Cardiac septum (tissue), 1 donor: ENCODE results near the gene AHDC1. TPM values are rescaled to one million over a fixed set of nuclear protein-coding genes. Genes with fewer than 3 reads are reported as not detected.
"Not testable (repeated sequence)": the region's sequence is repeated elsewhere in the genome, so short reads cannot be mapped to it uniquely, and the experiment has no call there.

Experiments
- DNase-seq: peaks from one replicate; pipeline ENCODE4 v3.0.0-alpha.2; 2020; ENCODE audit warnings: low spot score
- intact Hi-C: fragments of 100-400 bp; cut with DNase I; formaldehyde crosslinking; loops from one replicate; pipeline ENCODE4 v1.14.0; 2022
- total RNA-seq: library from RNA; stranded (reverse); fragmentation: NEBNext Ultra II Directional; extraction: Animal tissue kit (Norgen Biotek cat#: 25700); gene quantifications from one replicate; pipeline ENCODE4 v1.2.1, GENCODE V29; 2021
- donor health status: DM: no; HTN: no; CAD: no.

AHDC1 gene
- total RNA-seq, 1 donor from 2014 or later, result 57.7 TPM

DNA sequence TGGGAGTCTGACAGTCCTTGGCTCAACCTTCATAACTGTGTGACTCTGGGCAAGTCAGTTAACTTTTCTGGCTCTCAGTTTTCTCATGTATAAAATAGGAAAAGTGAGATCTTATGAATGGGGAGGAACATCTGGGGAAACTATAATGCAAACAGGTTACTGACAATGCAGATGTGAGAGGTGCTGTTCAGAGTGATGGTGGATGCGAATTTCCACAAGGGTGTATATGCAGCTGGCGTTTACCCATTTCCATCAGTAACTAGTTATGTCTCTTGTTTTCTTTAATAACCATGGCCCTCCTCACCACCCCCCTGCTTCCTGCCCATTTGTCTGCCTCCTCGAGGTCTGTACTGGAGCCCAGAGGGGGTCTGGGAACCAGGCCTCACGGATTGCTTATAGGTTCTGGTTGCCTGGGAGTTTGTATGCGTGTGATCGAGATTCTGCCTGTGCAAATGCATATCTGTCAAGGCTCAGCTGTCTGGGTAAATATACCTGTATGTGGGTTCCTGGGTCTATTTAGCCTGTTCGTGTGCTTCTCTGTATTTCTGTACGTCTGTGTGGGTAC lies 44.4 kb downstream of the AHDC1 start:
- intact Hi-C loops, result loop anchor here (5.0 kb wide), 2 partner anchors 32 to 67 kb away; partner anchors contain the start of gene WASF2
- DNase-seq, result no peak

DNA sequence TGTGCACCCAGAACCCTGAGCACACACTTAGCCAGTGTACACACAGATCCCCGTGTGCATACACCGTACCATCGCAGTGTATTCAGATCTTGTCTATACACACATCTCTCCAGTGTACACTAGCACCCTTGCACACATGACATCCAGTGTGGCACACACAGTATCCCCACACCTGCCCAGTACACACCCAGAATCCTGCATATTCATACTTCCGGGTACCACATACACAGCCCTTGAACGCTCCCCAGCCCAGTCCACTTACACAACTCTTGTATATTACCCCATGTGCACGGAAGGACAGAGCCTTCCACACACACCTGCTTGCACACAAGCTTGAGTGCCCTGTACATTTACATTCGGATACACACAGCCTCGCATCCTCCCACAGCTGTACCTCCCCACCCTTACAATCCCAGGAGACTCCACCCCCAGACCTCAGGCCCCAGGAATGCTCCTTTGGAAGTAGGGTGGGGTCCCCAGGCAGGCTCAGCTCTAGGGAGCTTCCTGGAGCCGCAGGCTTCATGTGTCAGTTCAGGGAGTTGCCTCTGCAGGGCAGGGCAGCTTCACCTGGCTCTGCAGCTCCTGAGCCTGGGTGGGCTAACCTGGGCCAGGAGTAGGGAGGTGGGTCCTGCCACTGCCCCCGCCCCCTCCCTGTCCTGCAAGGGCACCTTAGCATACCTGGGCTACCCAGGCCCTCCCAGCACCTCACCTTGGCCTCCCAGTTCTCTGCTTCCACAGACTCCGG lies 46.2 kb downstream of the AHDC1 start:
- no peak for DNase-seq
- intact Hi-C loops, result loop anchor here (2.0 to 5.0 kb wide), 4 partner anchors 47 to 141 kb away; partner anchors contain the start of genes AHDC1 and WASF2

DNA sequence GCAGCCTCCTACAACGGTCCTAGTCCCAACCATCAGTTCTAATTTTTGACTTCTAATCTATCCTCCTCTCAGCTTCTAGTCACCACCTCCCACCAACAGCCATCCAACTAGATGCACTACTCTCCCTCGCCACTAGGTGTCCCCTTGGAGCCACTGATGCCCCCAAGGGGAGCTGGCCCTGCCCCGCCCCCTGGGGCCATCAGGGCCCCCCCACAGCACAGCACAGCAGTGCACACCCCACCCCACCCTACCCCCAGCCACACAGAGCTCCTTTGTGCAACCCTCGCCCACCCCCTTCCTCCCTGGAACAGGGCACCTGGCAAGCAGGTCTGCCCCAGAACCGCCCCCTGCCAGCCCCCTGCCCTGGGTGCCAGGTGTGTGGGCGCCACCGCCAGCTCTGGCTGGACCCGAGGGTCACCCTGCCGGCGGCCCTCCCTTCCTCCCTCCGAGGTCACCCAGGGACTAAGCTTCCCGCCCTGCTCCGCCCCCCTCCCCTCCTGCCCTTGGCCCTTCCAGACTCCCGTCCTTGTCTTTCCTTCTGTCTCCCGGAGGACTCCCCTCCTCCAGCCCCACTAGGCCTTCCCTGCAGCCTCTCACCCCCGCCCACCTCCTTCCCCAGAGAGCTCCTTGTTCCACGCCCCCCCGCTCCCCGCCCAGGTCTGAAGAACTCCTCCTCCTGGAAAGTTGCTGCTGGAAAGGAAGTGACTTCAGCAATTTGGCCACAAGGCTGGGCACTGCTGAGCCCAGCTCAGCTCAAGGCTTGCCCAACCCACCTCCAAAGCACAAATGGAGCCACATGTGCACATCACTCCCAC lies 47.0 kb downstream of the AHDC1 start:
- DNase-seq, result peak; percentile 93
- intact Hi-C loops, result loop anchor here (2.0 to 5.0 kb wide), 4 partner anchors 48 to 140 kb away; partner anchors contain the start of genes AHDC1 and WASF2

DNA sequence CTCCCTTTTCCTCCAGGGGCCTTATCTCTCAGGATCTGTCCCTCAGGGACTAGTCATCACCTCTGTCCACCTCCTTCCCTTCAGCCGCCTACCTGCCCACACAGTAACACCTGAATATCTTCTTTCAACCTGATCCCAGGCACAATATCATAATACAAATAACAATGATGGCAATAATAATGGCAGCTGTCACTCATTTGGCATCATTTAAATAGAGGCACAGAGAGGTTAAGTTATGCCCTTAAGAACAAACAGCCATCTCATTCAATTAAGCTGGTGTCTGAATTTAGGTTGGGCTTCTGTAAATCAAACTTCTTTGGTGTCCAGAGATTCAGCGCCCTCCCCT lies 47.5 kb downstream of the AHDC1 start:
- intact Hi-C loops, result loop anchor here (2.0 to 5.0 kb wide), 4 partner anchors 48 to 140 kb away; partner anchors contain the start of genes AHDC1 and WASF2

DNA sequence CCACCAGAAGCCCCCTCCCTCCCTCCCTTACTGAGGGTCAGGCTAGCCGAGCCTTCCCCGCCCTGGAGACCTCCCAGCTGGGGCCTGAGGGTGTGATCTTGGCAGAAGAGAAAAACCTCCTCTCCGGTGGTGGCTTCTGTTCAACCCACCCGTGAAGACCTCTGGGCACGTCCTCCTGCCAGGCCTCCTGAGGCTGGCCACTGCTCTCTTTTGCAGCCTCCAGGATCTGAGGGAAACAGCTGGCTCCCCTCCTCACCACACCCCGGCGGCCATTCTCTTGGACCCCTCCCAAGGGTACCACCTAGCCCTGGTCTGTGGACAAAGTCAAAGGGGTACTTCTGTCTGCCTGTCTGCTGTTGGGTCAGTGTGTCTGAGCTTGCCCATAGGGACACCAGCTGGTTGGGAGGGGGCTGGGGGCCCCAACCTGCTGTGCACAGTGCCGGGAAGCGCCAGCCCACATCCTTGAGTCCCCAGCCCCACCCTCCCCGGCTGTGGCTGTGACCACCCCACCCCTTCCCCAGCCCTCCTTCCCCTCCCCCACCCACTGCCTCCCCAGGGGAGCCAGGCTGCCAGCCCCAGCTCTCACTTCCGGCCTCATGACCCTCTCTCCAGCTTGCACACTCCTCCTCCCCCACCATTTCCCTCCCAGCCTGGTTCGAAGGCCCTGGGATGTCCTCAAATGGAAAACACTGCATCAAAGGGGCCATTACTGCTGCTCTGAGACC lies 48.1 kb downstream of the AHDC1 start:
- intact Hi-C loops, result loop anchor here (2.0 to 5.0 kb wide), 5 partner anchors 49 to 151 kb away; partner anchors contain the start of genes AHDC1 and WASF2
- DNase-seq, result no peak

More for the DNA sequence above, 47.5 kb downstream of the AHDC1 start:
- no peak for DNase-seq

DNA sequence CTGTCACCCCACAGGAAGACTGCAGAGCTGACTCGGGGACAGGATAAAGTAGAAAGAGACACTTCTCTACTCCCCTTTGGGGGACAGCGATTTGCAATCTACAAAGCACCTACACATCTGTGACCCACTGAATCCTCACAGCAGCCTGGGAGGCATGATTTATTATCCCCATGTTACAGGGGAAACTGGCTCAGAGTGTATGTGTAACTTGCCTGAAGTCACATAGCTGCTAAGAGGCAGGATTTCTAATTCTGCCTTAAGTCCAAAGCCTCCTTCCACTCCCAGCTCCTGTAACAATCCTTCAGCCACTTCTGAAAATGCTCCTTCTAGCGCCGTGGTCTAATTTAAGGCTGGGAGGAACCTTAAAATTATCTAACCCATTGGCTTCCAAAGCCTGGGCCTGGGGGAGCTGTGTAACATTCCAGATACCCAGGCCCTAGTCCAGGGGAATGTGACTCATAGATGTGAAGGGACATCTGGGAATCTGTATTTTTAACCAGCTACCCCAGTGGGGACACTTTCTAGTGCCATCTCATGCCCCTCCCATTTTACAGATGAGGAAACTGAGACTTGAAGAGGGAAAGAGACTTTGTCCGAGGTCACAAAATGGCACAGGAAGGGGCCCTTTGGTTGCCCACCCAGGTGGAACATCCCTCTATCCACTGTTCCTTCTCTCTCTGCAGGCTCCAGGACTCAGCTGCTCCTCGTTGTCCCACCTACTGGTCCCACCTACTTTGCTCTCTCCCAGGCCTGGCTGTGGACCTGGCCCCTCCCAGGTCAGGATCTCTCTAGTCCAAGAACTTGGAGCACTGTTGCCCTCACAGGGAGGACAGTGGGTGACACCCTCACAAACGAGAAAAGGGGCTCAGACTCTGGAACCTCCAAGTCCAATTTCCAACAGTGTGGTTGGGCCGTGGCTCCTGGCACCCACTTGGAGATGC lies 48.9 kb downstream of the AHDC1 start:
- DNase-seq, result no peak
- intact Hi-C loops, result loop anchor here (2.0 to 5.0 kb wide), 2 partner anchors 63 to 150 kb away; partner anchors contain the start of gene WASF2

DNA sequence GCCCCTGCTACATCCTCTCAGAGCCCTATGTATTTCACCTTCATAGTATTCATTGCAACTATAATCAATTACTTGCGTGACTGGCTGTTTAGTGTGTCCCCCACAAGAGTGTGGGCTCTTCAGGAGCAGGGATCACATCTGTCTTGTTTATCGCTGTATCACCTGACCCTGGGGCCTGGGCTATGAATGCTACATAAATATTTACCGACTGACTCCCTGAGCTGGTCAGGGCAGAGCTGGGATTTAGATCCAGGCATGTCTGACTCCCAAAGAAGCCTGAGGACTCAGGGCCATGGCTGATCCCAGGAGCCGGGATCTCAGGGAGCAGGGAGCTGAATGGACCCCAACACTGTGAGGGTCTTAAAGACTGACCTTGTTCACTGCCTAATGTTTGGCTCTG lies 49.7 kb downstream of the AHDC1 start:
- DNase-seq, result no peak
- intact Hi-C loops, result loop anchor here (2.0 kb wide), 1 partner anchor 149 kb away; no protein-coding TSS in a partner anchor

DNA sequence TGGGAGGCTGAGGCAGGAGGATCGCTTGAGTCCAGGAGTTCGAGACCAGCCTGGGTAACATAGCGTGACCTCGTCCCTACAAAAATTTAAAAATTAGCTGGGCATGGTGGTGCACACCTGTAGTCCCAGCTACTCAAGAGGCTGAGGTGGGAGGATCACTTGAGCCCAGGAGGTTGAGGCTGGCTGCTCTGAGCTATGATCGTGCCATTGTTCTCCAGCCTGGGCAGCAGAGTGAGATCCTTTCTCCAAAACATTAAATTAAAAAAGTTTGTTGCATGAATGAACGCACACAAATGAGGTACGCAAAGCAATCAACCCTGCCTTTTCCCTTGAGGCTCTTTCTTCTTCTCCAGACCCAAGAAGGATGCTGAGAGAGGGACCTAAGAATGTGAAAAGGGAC lies 50.1 kb downstream of the AHDC1 start:
- DNase-seq, result not testable (repeated sequence)
- intact Hi-C loops, result loop anchor here (2.0 kb wide), 1 partner anchor 149 kb away; no protein-coding TSS in a partner anchor

DNA sequence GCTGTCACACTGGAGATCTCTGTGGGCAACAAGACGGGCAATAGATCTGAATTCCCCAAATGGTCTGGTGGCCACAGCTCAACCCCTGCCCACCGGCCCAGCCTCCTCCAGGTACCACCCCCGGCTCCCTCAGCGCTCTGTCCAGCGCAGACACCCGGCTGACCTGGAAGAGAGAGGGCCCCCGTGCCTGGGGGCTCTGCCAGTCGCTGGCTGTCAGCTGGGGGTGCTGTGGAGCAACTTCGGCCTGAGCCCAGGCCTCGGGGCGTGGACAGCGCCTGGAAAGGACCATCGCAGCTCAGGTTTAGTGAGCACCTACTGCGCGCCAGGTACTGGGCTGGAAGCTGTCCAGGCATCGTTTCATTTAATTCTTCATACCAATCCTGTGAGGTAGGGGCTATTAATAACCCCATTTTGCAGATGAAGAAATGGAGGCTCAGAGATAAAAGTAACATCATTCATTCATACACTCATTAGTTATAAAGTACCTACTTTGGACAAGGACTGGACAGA lies 51.0 kb downstream of the AHDC1 start:
- intact Hi-C loops, result no loop called here
- DNase-seq, result no peak

DNA sequence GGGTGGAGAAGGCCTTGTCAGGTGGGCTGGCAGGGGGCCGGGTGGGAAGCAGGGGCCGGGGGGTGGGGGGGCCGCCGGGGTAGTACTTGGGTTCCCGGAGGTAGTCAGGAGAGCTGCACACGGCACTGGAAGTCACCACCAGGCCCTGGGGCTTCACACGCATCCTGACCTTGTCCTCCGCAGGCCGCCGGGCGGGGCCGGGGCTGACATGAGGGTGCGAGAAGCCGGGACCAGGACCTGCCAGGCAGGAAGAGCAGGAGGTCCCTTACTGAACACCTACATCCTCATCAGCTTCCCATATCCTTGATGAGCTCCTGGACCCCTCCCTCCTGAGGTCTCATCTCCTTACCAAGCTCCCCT lies 52.0 kb downstream of the AHDC1 start:
- DNase-seq, result no peak
- intact Hi-C loops, result no loop called here

DNA sequence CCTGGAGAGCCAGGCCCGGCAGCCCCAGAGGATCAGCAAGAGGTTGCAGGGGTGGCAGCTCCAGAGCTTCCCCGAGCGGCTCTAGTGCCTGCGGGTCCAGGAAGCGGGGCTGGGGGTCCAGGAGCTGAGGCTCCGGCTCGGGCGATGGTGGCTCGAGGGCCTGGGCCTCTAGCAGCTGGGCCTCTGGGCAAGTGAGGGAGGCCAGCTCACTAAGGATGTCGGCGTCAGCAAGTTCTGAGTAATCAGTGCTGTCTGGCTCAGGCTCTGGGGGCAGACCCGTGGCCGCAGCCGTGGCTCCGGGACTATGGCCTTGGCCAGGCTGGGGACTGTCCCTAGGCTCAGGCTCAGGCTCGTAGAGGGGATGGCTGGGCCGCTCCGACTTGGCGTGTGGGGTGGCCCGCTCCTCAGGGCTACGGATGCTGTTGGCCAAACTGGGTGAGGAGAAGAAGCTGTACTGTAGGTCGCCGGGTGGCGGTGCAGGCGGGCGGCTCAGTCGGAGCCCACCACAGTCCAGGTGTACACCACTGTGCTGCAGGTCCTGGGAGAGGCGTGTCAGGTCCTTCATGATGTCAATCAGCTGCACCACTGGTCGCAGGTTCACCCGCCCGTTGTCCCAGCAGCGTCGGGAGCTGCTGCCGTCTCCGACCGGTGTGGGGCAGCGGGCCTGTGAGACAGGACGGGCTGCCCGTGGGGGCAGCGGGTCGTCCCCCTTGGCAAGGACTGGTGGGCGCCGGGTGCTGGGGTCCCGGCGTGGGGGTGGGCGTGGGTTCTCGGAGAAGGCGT lies 52.6 kb downstream of the AHDC1 start:
- intact Hi-C loops, result no loop called here
- DNase-seq, result no peak

DNA sequence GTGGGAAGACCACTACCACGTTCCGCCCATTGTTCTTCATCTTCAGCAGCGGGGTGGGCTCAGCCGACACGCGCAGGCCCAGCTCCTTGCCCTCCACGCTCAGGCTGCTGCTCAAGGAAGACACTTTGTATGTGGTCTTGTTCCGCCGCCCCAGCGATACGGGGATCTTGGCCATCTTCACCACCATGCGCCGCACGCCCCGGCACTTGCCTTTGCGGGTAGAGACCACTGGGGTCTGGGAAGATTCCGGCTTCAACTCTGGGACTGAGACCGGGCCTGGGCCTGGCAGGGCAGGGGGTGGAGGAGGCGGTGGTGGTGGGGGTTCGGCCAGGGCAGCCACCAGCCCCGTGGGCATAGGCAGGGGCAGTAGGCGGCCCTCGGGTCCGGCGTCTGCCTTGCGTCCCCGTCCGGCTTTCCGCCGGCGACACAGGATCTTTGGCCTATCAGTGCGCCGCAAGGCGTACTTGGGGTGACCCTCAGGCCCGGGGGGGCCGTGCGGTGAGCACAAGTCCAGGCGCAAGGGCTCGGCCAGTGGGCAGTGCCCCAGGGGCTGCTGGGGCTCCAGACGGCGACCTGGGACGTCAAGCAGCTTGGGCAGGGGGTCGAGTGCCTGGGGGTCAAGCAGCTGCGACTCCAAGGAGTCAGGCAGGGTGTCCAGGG lies 53.3 kb downstream of the AHDC1 start:
- intact Hi-C loops, result no loop called here
- DNase-seq, result no peak

DNA sequence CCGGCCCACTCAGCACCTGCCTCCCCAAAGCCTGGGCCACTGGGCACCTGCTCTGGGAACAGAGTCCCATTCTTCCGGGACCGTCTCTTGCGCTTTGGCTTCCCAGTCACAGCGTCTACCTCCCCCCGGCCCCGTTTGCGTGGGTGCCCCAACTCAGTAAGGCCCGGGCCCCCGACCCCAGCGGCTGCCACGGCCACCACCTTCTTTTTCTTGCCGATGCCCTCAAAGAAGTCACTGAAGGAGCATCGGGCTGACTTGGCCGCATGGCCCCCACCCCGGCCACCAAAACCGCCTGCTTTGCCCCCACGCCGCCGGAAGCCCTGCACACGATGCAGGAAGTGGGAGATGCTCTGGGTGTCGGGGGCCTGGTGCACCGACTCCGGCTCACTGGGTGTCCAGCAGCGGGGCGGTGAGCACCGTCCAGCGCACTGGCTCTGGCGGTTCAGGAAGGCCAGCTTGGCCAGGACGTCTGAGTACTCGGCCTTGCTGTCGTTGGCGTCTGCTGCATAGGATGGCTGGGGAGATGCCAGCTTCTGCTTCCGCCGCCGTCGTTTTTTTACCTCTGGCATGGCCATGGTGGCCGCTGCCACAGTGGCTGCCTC lies 54.0 kb downstream of the AHDC1 start:
- intact Hi-C loops, result no loop called here
- no peak for DNase-seq

DNA sequence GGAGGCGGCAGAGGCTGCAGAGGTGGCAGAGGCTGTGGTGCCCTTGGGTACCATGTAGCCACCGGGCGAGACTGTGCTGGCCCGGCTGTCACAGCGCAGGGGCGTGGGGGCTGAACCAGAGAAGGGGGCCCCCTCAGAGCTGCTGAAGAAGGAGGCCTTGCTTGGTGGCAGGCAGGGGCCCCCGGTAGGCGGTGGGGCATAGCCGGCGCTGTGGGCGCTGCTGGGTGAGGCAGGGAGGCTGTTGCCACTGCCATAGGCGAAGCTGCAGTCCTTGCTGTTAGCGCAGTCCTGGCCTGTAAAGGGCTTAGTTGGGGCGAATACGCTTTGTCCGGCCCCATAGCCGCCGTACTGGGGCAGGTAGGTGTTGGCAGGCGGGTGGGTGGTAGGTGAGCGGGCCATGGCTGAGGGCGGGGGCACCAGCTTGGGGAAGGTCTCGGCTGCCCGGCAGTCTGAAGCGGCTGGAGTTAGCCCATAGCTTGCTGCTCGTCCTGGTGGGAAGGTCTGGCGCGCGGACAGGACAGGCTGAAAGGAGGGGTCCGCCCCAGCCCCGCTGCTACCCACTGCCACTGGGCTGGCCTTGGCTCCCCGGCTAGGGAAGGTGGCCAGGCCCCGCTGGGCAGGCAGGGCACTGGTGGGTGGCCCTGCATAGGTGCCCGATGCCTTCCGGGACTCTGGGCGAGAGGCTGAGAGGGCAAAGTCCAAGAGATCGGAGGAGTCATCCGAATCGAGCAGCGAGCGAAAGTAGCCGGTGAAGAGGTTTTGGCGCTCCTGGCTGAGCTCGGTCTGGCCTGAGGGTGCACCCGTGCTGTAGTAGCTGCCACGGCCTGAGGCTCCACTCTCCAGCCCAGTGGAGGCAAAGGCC lies 54.9 kb downstream of the AHDC1 start:
- DNase-seq, result no peak
- intact Hi-C loops, result no loop called here

DNA sequence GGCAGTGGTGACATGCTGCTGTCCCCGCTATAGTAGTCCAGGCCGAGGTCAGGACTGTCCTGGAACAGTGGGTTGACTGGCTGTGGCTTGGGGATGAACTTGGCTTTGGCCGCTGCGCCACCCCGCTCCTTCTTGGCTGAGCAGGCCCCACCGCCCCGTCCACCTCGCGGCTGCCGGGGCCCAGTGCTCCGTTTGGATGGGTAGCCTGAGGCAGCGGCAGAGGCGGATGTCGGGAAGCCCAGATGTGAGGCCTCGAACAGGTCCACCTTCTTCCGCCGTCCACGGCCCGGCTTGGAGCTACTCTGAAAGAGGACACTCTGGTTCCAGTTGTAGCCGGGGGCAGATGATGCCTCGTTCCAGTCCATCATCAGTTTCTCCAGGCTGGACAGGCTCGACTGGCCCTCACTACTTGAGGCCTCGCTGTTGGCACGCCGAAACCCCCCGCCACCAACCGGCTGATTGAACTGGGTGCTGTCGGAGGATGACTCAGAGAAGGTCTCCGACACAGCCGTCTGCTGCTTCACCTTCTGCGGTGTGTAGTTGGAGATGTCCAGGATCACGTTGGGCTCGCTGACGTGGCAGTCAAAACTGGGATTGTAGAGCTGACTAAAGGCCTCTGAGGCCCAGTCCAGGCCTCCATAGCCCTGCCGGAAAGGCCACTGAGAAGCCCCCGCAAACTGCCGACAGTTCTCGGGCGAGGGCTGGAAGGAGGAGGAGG lies 55.6 kb downstream of the AHDC1 start:
- intact Hi-C loops, result no loop called here
- no peak for DNase-seq
